Neuronal stem cell (in vitro differentiated cells): ENCODE measurements around the gene CREB3.
A peak's percentile ranks its signal among the peaks of the same experiment; 100 is the strongest.

Experiments
- DNase-seq: peaks from one replicate; pipeline ENCODE4 v3.0.0-alpha.2; 2013; ENCODE audit warnings: low spot score
- H2AFZ ChIP-seq: one replicate; pipeline ENCODE4 v1.6.1; 2013; ENCODE audit warnings: mild to moderate bottlenecking, low read length, inconsistent platforms
- H2AK5ac ChIP-seq: 2 replicates; pipeline ENCODE4 v1.6.1; 2013; ENCODE audit warnings: low read depth, mild to moderate bottlenecking, inconsistent platforms, low read length, moderate library complexity, mixed read lengths
- H2BK120ac ChIP-seq: 2 replicates; pipeline ENCODE4 v1.6.1; 2013; ENCODE audit warnings: low read depth, mild to moderate bottlenecking, inconsistent platforms, low read length, moderate library complexity, mixed read lengths
- H2BK12ac ChIP-seq: one replicate; pipeline ENCODE4 v1.6.1; 2013; ENCODE audit warnings: low read length, inconsistent platforms
- H2BK15ac ChIP-seq: 2 replicates; pipeline ENCODE4 v1.6.1; 2013; ENCODE audit warnings: mild to moderate bottlenecking, low read length, inconsistent platforms, mixed read lengths
- H2BK5ac ChIP-seq: one replicate; pipeline ENCODE4 v1.6.1; 2013; ENCODE audit warnings: inconsistent platforms, mild to moderate bottlenecking, low read length, moderate library complexity
- H3K14ac ChIP-seq: one replicate; pipeline ENCODE4 v1.6.1; 2013; ENCODE audit warnings: low read length, inconsistent platforms
- H3K18ac ChIP-seq: 2 replicates; pipeline ENCODE4 v1.6.1; 2013; ENCODE audit warnings: low read length, inconsistent platforms
- H3K23ac ChIP-seq: 2 replicates; pipeline ENCODE4 v1.6.1; 2013; ENCODE audit warnings: low read depth, mild to moderate bottlenecking, mixed read lengths, low read length, inconsistent platforms; ENCODE audit not compliant: poor library complexity
- H3K27ac ChIP-seq: replicated peaks from 3 replicates; pipeline ENCODE4 v1.5.1; 2013; ENCODE audit warnings: low read length, inconsistent platforms
- H3K27me3 ChIP-seq, 3 experiments: 2 replicates each; pipeline ENCODE4 v1.6.1; 2013; ENCODE audit warnings: low read length in 3 of 3, mild to moderate bottlenecking in 2 of 3, inconsistent platforms in 1 of 3, low read depth in 1 of 3, mixed read lengths in 1 of 3, moderate library complexity in 1 of 3; ENCODE audit not compliant: control insufficient read depth in 3 of 3, insufficient read depth in 3 of 3
- H3K36me3 ChIP-seq, 2 donors: replicated peaks in 1 of 2; 2 replicates each; pipeline ENCODE4 v1.6.1; 2013; ENCODE audit warnings: low read length in 2 of 2; ENCODE audit not compliant: control insufficient read depth in 2 of 2, insufficient read depth in 2 of 2
- H3K4ac ChIP-seq: 2 replicates; pipeline ENCODE4 v1.6.1; 2013; ENCODE audit warnings: inconsistent platforms, mild to moderate bottlenecking, low read length, moderate library complexity
- H3K4me1 ChIP-seq, 2 donors: 1 replicate in 1 of 2; 2 replicates in 1 of 2; pipeline ENCODE4 v1.6.1; 2013; ENCODE audit warnings: low read length in 2 of 2, low read depth in 1 of 2; ENCODE audit not compliant: control insufficient read depth in 2 of 2, insufficient read depth in 1 of 2
- H3K4me2 ChIP-seq: one replicate; pipeline ENCODE4 v1.6.1; 2013; ENCODE audit warnings: mild to moderate bottlenecking, low read length, inconsistent platforms; ENCODE audit not compliant: insufficient read depth, poor library complexity, severe bottlenecking
- H3K4me3 ChIP-seq, 2 donors: 2 replicates each; pipeline ENCODE4 v1.5.1; 2013; ENCODE audit warnings: low read length in 2 of 2, mild to moderate bottlenecking in 2 of 2, inconsistent platforms in 1 of 2, moderate library complexity in 1 of 2
- H3K79me1 ChIP-seq: one replicate; pipeline ENCODE4 v1.6.1; 2013; ENCODE audit warnings: low read depth, mild to moderate bottlenecking, inconsistent platforms, low read length, moderate library complexity
- H3K9ac ChIP-seq: one replicate; pipeline ENCODE4 v1.6.1; 2013; ENCODE audit warnings: mild to moderate bottlenecking, low read depth, low read length, inconsistent platforms; ENCODE audit not compliant: poor library complexity
- H3K9me3 ChIP-seq, 2 donors: replicated peaks in 1 of 2; 2 replicates each; pipeline versions ENCODE3 to v1.6.1; 2013; ENCODE audit warnings: low read length in 2 of 2, mild to moderate bottlenecking in 2 of 2, inconsistent platforms in 1 of 2, low read depth in 1 of 2, mixed read lengths in 1 of 2, moderate library complexity in 1 of 2; ENCODE audit not compliant: control insufficient read depth in 2 of 2, insufficient read depth in 1 of 2
- H4K8ac ChIP-seq: one replicate; pipeline ENCODE4 v1.6.1; 2013; ENCODE audit warnings: low read depth, mild to moderate bottlenecking, inconsistent platforms, low read length, moderate library complexity
- H4K91ac ChIP-seq: one replicate; pipeline ENCODE4 v1.6.1; 2013; ENCODE audit warnings: low read length, low read depth, mild to moderate bottlenecking, inconsistent platforms; ENCODE audit not compliant: poor library complexity
- WGBS, 2 donors: extraction: QIAGEN DNeasy Blood & Tissue Kit; methylation state at CpG; one replicate each; pipeline ENCODE4 v1.1.7; 2013; ENCODE audit warnings: missing lambda C conversion rate in 2 of 2, mixed read lengths in 1 of 2; ENCODE audit not compliant: insufficient read length in 2 of 2, insufficient replicate concordance in 1 of 2; ENCODE audit errors: extremely low coverage in 2 of 2; 5-methylcytosine and 5-hydroxymethylcytosine counted together

The CREB3 gene

GRCh38 chr9:35757226-35757891, 24.9 kb downstream of the CREB3 start:
- H3K27ac ChIP-seq, result peak overlapping the region; percentile 92

GRCh38 chr9:35757892-35758275, 25.4 kb downstream of the CREB3 start:
- Histone ChIP-seq H3K23ac (no peak overlapping the region), H3K79me1 (peaks cover 2% of the 10 kb centered on the region), H3K4me1 (peaks cover 3 to 5% of the 10 kb centered on the region in 2 donors), H3K27me3 (no peaks in the 10 kb centered on the region), H2BK12ac (no peak overlapping the region), H3K9me3 (no peaks in the 10 kb centered on the region), H2AFZ (no peak overlapping the region), H3K36me3 (peaks cover 12 to 38% of the 10 kb centered on the region in 2 donors), H4K91ac (no peak overlapping the region), H3K4me2 (no peak overlapping the region), H3K9ac (no peak overlapping the region), H2BK5ac (no peak overlapping the region), H2BK15ac (no peak overlapping the region), H2BK120ac (no peak overlapping the region), H2AK5ac (no peak overlapping the region), H3K14ac (no peak overlapping the region), H3K4ac (no peak overlapping the region), H3K27ac (peak overlapping the region; percentile 59), H4K8ac (no peak overlapping the region), H3K18ac (no peak overlapping the region), H3K4me3 (no peak overlapping the region)
- DNase-seq, result no peak

More at GRCh38 chr9:35757226-35757891, 24.9 kb downstream of the CREB3 start:
- Histone ChIP-seq H2AK5ac (no peak overlapping the region), H3K27me3 (no peaks in the 10 kb centered on the region), H3K79me1 (peaks cover 2% of the 10 kb centered on the region), H3K9ac (peak overlapping the region; percentile 90), H2BK12ac (no peak overlapping the region), H2BK15ac (peak overlapping the region; percentile 61), H3K4me2 (peak overlapping the region; percentile 77), H4K91ac (no peak overlapping the region), H4K8ac (no peak overlapping the region), H2BK5ac (peak overlapping the region; percentile 26), H3K14ac (no peak overlapping the region), H2BK120ac (no peak overlapping the region), H3K36me3 (peaks cover 17 to 44% of the 10 kb centered on the region in 2 donors), H3K23ac (no peak overlapping the region), H3K18ac (peak overlapping the region; percentile 94), H3K4me1 (peaks cover 3 to 5% of the 10 kb centered on the region in 2 donors), H3K9me3 (no peaks in the 10 kb centered on the region), H3K4ac (no peak overlapping the region), H3K4me3 (peak overlapping the region; percentile 30 to 85), H2AFZ (no peak overlapping the region)
- DNase-seq, result no peak
- WGBS, 2 donors, result no CpG with 5 or more reads among the region's 20 CpGs

DNA sequence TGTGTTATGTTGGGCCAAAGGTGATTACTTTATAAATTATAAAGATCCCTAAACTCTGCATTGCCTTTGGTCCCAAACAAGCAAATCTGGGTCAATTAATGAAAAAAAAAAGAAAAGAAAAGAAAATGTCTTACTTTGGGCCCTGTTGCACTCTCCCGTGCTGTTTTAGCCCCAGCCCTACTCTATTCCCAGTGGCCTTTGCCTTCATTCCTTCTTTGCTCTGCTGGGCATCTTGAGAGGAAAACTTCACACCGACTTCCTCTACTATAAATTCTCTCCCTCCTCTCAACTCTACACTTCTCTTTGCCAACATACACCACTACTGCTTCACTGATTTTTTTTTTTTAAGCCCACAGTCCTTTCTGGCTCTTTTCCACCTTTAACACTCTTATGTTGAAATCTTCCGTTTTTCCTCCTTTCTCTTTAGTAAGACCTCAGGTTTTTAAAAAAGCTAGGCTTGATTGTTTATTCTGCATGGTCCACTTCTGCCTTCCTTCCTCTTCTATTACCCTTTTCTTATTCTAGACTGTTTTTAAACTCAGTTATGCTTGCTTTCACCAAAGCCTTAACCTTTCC, 26.1 kb downstream of the CREB3 start:
- H3K9me3 ChIP-seq, result no peaks in the 10 kb centered on the region
- H3K4me3 ChIP-seq, result no peak overlapping the region
- no peak overlapping the region for H4K8ac ChIP-seq
- peaks cover 3 to 5% of the 10 kb centered on the region in 2 donors for H3K4me1 ChIP-seq
- 89% methylated on average over 1 of the region's 3 CpGs; no CpG with 5 or more reads in 1 of the 2 donors for WGBS, 2 donors
- no peak overlapping the region for H2BK12ac ChIP-seq
- H2BK5ac ChIP-seq, result no peak overlapping the region
- H3K14ac ChIP-seq, result no peak overlapping the region
- no peak overlapping the region for H4K91ac ChIP-seq
- H3K36me3 ChIP-seq, result peaks cover 6 to 32% of the 10 kb centered on the region in 2 donors
- H3K4ac ChIP-seq, result no peak overlapping the region
- no peak overlapping the region for H2BK15ac ChIP-seq
- H3K18ac ChIP-seq, result no peak overlapping the region
- H3K27me3 ChIP-seq, result no peaks in the 10 kb centered on the region
- H3K4me2 ChIP-seq, result no peak overlapping the region
- H3K9ac ChIP-seq, result no peak overlapping the region
- H2AK5ac ChIP-seq, result no peak overlapping the region
- no peak overlapping the region for H3K23ac ChIP-seq
- H2BK120ac ChIP-seq, result no peak overlapping the region
- no peak overlapping the region for H3K27ac ChIP-seq
- no peak overlapping the region for H2AFZ ChIP-seq
- DNase-seq, result no peak
- peaks cover 2% of the 10 kb centered on the region for H3K79me1 ChIP-seq

DNA sequence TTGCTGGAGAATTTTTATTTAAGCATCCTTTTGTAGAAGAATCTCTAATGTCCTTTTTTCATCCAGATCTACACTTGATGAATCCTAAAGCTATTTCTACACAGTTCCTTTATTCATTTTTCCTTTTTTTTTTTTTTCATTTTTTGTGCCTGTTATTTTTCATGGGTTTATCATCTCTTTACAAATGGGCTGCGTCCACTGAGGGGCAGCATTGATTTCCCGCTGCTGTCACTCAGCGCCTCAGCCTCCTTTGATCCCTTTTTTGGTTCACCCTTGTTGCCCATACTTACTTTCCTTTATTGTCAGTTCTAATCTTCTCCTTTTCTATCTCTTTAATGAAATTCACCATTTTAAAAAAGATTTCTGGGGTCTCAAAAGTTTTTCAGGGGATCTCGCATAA, 27.3 kb downstream of the CREB3 start:
- Histone ChIP-seq H3K9ac (no peak overlapping the region), H2BK15ac (no peak overlapping the region), H2AFZ (no peak overlapping the region), H2BK12ac (no peak overlapping the region), H3K27ac (no peak overlapping the region), H3K4me2 (no peak overlapping the region), H2BK120ac (no peak overlapping the region), H3K79me1 (peaks cover 2% of the 10 kb centered on the region), H3K36me3 (peaks cover 0 to 19% of the 10 kb centered on the region in 2 donors), H4K91ac (no peak overlapping the region), H2BK5ac (no peak overlapping the region), H3K9me3 (no peaks in the 10 kb centered on the region), H4K8ac (no peak overlapping the region), H3K4me1 (peaks cover 3 to 5% of the 10 kb centered on the region in 2 donors), H2AK5ac (no peak overlapping the region), H3K4me3 (no peak overlapping the region), H3K18ac (no peak overlapping the region), H3K23ac (no peak overlapping the region), H3K27me3 (no peaks in the 10 kb centered on the region), H3K14ac (no peak overlapping the region), H3K4ac (no peak overlapping the region)
- WGBS, 2 donors, result no CpG with 5 or more reads among the region's 4 CpGs
- DNase-seq, result no peak
